ENCODE measurements around the gene SUPT16H. TPM values are rescaled to one million over a fixed set of nuclear protein-coding genes. Genes with fewer than 3 reads are reported as not detected.

Gene SUPT16H
- total RNA-seq, 2 donors from 2014 or later, result 50.3 to 83.2 TPM

DNA sequence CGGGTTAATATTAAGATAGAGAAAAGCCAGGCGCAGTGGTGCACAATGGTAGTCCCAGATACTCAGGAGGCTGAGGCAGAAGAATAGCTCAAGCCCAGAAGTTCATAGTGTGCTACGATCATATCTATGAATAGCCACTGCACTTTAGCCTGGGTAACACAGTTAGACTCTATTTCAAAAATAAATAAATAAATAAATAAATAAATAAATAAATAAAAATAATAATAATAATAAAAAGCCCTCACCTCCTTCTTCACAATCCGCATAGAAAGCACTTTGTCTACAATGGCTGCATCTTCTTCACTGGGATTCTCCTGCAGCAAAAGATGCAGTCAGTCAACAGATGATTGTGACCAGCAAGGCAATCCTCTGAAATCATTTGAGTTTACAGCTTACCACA, 31.5 kb upstream of the SUPT16H start:
- Histone ChIP-seq H3K9me3 (no peaks in the 10 kb centered on the region), H3K27ac (no peak overlapping the region), H3K4me3 (no peak overlapping the region), H3K36me3 (peaks cover 0 to 5% of the 10 kb centered on the region in 2 donors), H3K27me3 (replicated peaks; ENCODE audit: insufficient read depth) (no peaks in the 10 kb centered on the region), H3K4me1 (replicated peaks) (no peaks in the 10 kb centered on the region)
- intact Hi-C loops (cut with DNase I), result no loop called here
- no peak for DNase-seq (ENCODE audit: low spot score)
- WGBS, result 93% methylated on average over 4 of the region's 4 CpGs
- TF ChIP-seq, protein P1, sequence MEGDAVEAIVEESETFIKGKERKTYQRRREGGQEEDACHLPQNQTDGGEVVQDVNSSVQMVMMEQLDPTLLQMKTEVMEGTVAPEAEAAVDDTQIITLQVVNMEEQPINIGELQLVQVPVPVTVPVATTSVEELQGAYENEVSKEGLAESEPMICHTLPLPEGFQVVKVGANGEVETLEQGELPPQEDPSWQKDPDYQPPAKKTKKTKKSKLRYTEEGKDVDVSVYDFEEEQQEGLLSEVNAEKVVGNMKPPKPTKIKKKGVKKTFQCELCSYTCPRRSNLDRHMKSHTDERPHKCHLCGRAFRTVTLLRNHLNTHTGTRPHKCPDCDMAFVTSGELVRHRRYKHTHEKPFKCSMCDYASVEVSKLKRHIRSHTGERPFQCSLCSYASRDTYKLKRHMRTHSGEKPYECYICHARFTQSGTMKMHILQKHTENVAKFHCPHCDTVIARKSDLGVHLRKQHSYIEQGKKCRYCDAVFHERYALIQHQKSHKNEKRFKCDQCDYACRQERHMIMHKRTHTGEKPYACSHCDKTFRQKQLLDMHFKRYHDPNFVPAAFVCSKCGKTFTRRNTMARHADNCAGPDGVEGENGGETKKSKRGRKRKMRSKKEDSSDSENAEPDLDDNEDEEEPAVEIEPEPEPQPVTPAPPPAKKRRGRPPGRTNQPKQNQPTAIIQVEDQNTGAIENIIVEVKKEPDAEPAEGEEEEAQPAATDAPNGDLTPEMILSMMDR (IDR thresholded peaks at IDR 0.05), result no peak
- TF ChIP-seq POLR2AphosphoS5 (IDR thresholded peaks at IDR 0.05), result no peak
- TF ChIP-seq POLR2A (IDR thresholded peaks at IDR 0.05), result no peak

DNA sequence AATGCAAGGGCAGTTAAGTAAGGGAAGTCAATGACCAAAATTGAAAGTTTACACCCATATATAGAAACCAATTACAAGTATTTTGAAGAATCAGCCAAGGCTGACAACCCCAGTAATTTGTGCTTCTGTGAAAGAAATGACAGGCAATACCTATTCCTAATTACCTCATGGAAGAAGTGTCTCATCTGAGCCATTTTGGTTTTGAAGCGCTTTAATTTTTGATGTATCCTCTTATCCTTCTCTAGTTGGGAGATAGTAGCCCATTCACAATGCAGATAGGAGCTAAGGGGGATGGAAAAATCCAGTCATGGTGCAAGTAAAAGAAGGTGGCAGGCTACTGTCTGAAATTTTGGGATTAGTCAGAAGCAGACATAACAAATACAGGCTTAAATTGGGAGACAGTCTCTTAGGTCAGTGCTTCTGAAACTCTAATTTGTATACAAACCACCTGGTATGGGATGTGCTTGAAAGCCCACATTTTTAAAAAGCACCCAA, 30.4 kb upstream of the SUPT16H start:
- TF ChIP-seq POLR2A (IDR thresholded peaks at IDR 0.05) (no peak), POLR2AphosphoS5 (IDR thresholded peaks at IDR 0.05) (no peak)
- TF ChIP-seq, protein P1 (IDR thresholded peaks at IDR 0.05), result no peak
- no peaks in the 10 kb centered on the region for H3K36me3 ChIP-seq
- no peaks in the 10 kb centered on the region for H3K9me3 ChIP-seq
- WGBS, result 96% methylated on average over 1 of the region's 1 CpG
- H3K4me3 ChIP-seq, result no peak overlapping the region
- no peak overlapping the region for H3K27ac ChIP-seq
- intact Hi-C loops (cut with DNase I), result no loop called here
- no peaks in the 10 kb centered on the region for H3K27me3 ChIP-seq (replicated peaks; ENCODE audit: insufficient read depth)
- H3K4me1 ChIP-seq (replicated peaks), result no peaks in the 10 kb centered on the region
- no peak for DNase-seq (ENCODE audit: low spot score)

DNA sequence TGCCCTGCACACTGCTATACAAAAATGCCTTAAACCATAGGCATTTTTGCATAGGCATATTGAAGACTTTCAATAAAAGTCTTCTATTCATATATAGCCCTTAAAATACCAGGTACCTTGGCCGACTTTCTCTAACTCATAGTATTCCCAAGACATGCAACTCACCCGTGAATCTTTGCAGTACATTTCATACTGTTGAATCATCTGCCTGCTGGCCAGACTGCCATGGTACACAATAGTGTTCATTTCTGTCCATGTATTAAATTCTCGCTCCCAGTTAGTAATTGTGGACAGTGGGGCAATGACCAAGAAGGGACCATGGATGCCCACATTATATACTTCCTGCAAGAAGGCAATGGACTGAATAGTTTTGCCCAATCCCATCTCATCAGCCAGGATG, 24.3 kb upstream of the SUPT16H start:
- no peak for DNase-seq (ENCODE audit: low spot score)
- H3K27me3 ChIP-seq (replicated peaks; ENCODE audit: insufficient read depth), result no peaks in the 10 kb centered on the region
- H3K27ac ChIP-seq, result no peak overlapping the region
- no peaks in the 10 kb centered on the region for H3K4me1 ChIP-seq (replicated peaks)
- no peak overlapping the region for H3K4me3 ChIP-seq
- intact Hi-C loops (cut with DNase I), result no loop called here
- H3K9me3 ChIP-seq, result no peaks in the 10 kb centered on the region
- peaks cover 13 to 19% of the 10 kb centered on the region in 2 donors for H3K36me3 ChIP-seq
- WGBS, result 85% methylated on average over 3 of the region's 3 CpGs
- TF ChIP-seq POLR2AphosphoS5 (IDR thresholded peaks at IDR 0.05) (no peak), POLR2A (IDR thresholded peaks at IDR 0.05) (no peak)
- TF ChIP-seq, protein P1 (IDR thresholded peaks at IDR 0.05), result no peak

DNA sequence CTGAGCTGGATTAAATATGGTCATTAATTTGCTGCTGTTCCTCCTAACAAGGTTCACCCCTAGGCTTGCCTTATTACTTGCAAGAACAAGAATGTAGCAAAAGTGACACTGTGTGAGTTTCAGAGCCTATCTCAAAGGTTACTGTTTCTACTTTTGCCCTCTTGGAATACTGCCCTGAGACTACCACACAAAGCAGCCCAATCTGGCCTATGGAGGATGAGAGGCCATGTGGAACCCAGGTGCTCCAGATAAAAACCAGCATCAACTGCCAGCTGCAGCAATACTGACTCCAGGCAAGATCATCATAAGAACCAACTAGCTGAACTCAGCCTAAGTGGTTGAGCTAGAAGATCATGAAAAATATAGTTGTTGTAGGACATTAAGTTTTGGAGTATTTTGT, 22.4 kb upstream of the SUPT16H start:
- intact Hi-C loops (cut with DNase I), result no loop called here
- H3K4me3 ChIP-seq, result no peak overlapping the region
- DNase-seq (ENCODE audit: low spot score), result no peak
- no peaks in the 10 kb centered on the region for H3K27me3 ChIP-seq (replicated peaks; ENCODE audit: insufficient read depth)
- H3K36me3 ChIP-seq, result peaks cover 19 to 31% of the 10 kb centered on the region in 2 donors
- no peak overlapping the region for H3K27ac ChIP-seq
- TF ChIP-seq POLR2AphosphoS5 (IDR thresholded peaks at IDR 0.05) (no peak), POLR2A (IDR thresholded peaks at IDR 0.05) (no peak)
- TF ChIP-seq, protein P1 (IDR thresholded peaks at IDR 0.05), result no peak
- H3K9me3 ChIP-seq, result no peaks in the 10 kb centered on the region
- no peaks in the 10 kb centered on the region for H3K4me1 ChIP-seq (replicated peaks)

DNA sequence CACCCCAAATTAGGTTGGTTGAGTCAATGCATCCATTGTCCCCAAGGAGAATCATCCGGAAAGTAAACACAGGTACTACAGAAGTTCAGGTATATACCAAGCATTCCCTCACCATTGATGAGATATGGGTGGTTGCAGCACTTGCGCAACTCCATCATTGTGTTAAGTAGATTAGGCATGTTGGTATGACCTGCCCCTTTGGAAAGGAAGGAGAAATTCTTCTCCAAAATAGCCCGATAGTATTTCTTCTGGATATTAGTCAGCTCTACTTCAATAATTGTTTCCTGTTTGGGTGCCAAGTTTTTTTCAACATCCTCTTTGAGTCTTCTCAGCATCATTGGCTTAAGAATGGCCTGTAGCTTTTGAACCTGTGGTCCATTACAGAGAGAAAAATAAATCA, 21.3 kb upstream of the SUPT16H start:
- DNase-seq (ENCODE audit: low spot score), result no peak
- TF ChIP-seq, protein P1 (IDR thresholded peaks at IDR 0.05), result no peak
- no peak for TF ChIP-seq POLR2A (IDR thresholded peaks at IDR 0.05)
- no peak for TF ChIP-seq POLR2AphosphoS5 (IDR thresholded peaks at IDR 0.05)
- Histone ChIP-seq H3K4me3 (no peak overlapping the region), H3K36me3 (peaks cover 19 to 42% of the 10 kb centered on the region in 2 donors), H3K27me3 (replicated peaks; ENCODE audit: insufficient read depth) (no peaks in the 10 kb centered on the region), H3K9me3 (no peaks in the 10 kb centered on the region), H3K4me1 (replicated peaks) (no peaks in the 10 kb centered on the region), H3K27ac (no peak overlapping the region)
- WGBS, result 84% methylated on average over 3 of the region's 3 CpGs
- intact Hi-C loops (cut with DNase I), result no loop called here

All from prostate gland (tissue), 2 donors.